Panc1 (cell line): ENCODE data around the gene INHA. TPM values are rescaled to one million over a fixed set of nuclear protein-coding genes. Genes with fewer than 3 reads are reported as not detected.

Experiments used
- ATAC-seq: fragments of 200-7000 bp; cut with Tn5 transposase; 2 replicates; pipeline ENCODE4 v1.9.1; 2020; ENCODE audit warnings: mild to moderate bottlenecking, moderate library complexity
- BruUV-seq: library from RNA; stranded (reverse); fragments of 400-500 nt; replicated peaks from 2 replicates; lab custom pipeline; 2021; lab: Mats Ljungman, UMichigan
- CTCF ChIA-PET: fragments of 300-600 bp; sonication (Branson Sonifier 250); formaldehyde crosslinking; loops from one replicate; lab custom pipeline; 2022; ENCODE audit warnings: antibody characterized with exemption; lab: Charles Lee
- POLR2A ChIA-PET: fragments of 300-600 bp; sonication (Branson Sonifier 250); formaldehyde crosslinking; loops from one replicate; lab custom pipeline; 2022; ENCODE audit warnings: antibody characterized with exemption; lab: Charles Lee
- DNase-seq: peaks from one replicate; pipeline ENCODE4 v3.0.0-alpha.2; 2010; ENCODE audit warnings: low read depth, low spot score
- H3K27ac ChIP-seq: 2 replicates; pipeline ENCODE4 v1.5.1; 2011; ENCODE audit warnings: mild to moderate bottlenecking, low read length, inconsistent platforms
- H3K27me3 ChIP-seq: fragments of 200-500 bp; sonication (Bioruptor generic); 2 replicates; pipeline ENCODE4 v1.6.0; 2014; ENCODE audit warnings: low read length, inconsistent platforms; ENCODE audit not compliant: control insufficient read depth, insufficient read depth
- H3K36me3 ChIP-seq: fragments of 200-500 bp; sonication (Bioruptor generic); 2 replicates; pipeline ENCODE4 v1.5.1; 2014; ENCODE audit warnings: inconsistent platforms, mild to moderate bottlenecking, low read length, moderate library complexity; ENCODE audit not compliant: control insufficient read depth, insufficient read depth
- H3K4me1 ChIP-seq: 2 replicates; pipeline ENCODE4 v1.5.1; 2011; ENCODE audit warnings: inconsistent platforms, mild to moderate bottlenecking, low read length, moderate library complexity; ENCODE audit not compliant: control insufficient read depth, insufficient read depth
- H3K4me3 ChIP-seq, 2 experiments: 2 replicates each; pipeline ENCODE4 v1.5.1; 2011 to 2012; ENCODE audit warnings: low read depth in 2 of 2, low read length in 2 of 2, mild to moderate bottlenecking in 2 of 2, inconsistent platforms in 1 of 2, moderate library complexity in 1 of 2
- H3K9me3 ChIP-seq: fragments of 200-500 bp; sonication (Bioruptor generic); 2 replicates; pipeline ENCODE4 v1.5.1; 2014; ENCODE audit warnings: low read depth, mild to moderate bottlenecking, inconsistent platforms, low read length, moderate library complexity; ENCODE audit not compliant: control insufficient read depth, insufficient read depth
- CTCF ChIP-seq: fragments of 450-650 bp; IDR thresholded peaks from 2 replicates; pipeline ENCODE4 v1.5.1; 2017; ENCODE audit warnings: mild to moderate bottlenecking
- POLR2AphosphoS5 ChIP-seq: IDR thresholded peaks from 2 replicates; pipeline ENCODE4 v1.6.1; 2012; ENCODE audit warnings: mild to moderate bottlenecking, low read depth, low read length, moderate library complexity
- SIN3A ChIP-seq: IDR thresholded peaks from 2 replicates; pipeline ENCODE4 v1.6.1; 2012; ENCODE audit warnings: low read depth, mild to moderate bottlenecking, low read length, moderate library complexity, borderline replicate concordance; ENCODE audit not compliant: insufficient read depth
- TCF7L2 ChIP-seq: IDR thresholded peaks from 2 replicates; pipeline ENCODE4 v1.6.1; 2011; ENCODE audit warnings: mild to moderate bottlenecking, low read depth, low read length, inconsistent platforms
- in situ Hi-C: cut with HindIII; loops from 2 replicates; pipeline ENCODE4 v1.10.0; 2016; ENCODE audit warnings: low sequenced_read_pairs, low pct_unique_long_range_greater_than_20kb
- intact Hi-C: fragments of 100-400 bp; cut with micrococcal nuclease; formaldehyde crosslinking; loops from one replicate; pipeline ENCODE4 v1.10.0; 2022; ENCODE audit not compliant: unreplicated experiment
- total RNA-seq: library from RNA; stranded (reverse); gene quantifications from one replicate; pipeline ENCODE4 v1.2.1, GENCODE V29; 2021; ENCODE audit not compliant: unreplicated experiment
- TF ChIP-seq, protein P1 (sequence below), 2 experiments: IDR thresholded peaks; 2 replicates each; pipeline ENCODE4 v1.6.1; 2011 to 2012; ENCODE audit warnings: low read depth in 2 of 2, control low read depth in 1 of 2, low read length in 1 of 2, mild to moderate bottlenecking in 1 of 2, moderate library complexity in 1 of 2; ENCODE audit not compliant: insufficient read depth in 1 of 2

The INHA gene
- total RNA-seq, 1 experiment from 2014 or later = 1.2 TPM

- no peak for ATAC-seq
- Histone ChIP-seq H3K9me3 (no peaks in the 10 kb centered on the region), H3K27ac (no peak overlapping the region), H3K36me3 (0 out of 2 replicates have a peak, but pooled peaks cover 2% of the 10 kb centered on the region), H3K4me3 (no peak overlapping the region), H3K4me1 (peaks cover 9% of the 10 kb centered on the region; the same call in 1 of the 2 replicates), H3K27me3 (no peaks in the 10 kb centered on the region)
- in situ Hi-C loops = no loop called here
- ChIA-PET CTCF (no interaction called here), POLR2A (interaction anchor here (0.6 kb wide), 1 partner anchor 142 kb away, joined by 8 read pairs; no protein-coding TSS in a partner anchor)
- intact Hi-C loops = no loop called here
- BruUV-seq = no TSS peak
- DNase-seq = no peak
- TF ChIP-seq SIN3A = no peak
Measured at GRCh38 chr2:219545295-219545942, 26.7 kb upstream of the INHA start.

- intact Hi-C loops (no loop called here), in situ Hi-C loops (no loop called here)
- H3K27me3 ChIP-seq = no peaks in the 10 kb centered on the region
- ChIA-PET CTCF (no interaction called here), POLR2A (interaction anchor here (0.6 kb wide), 1 partner anchor 141 kb away, joined by 8 read pairs; no protein-coding TSS in a partner anchor)
- 0 out of 2 replicates have a peak, but pooled peaks cover 2% of the 10 kb centered on the region for H3K36me3 ChIP-seq
- H3K9me3 ChIP-seq = no peaks in the 10 kb centered on the region
- DNase-seq = no peak
- no peak overlapping the region for H3K27ac ChIP-seq
- peaks cover 9% of the 10 kb centered on the region; the same call in 1 of the 2 replicates for H3K4me1 ChIP-seq
- ATAC-seq = no peak
- TF ChIP-seq POLR2AphosphoS5 (no peak), CTCF (no peak), SIN3A (no peak), TCF7L2 (no peak)
- TF ChIP-seq, protein P1, sequence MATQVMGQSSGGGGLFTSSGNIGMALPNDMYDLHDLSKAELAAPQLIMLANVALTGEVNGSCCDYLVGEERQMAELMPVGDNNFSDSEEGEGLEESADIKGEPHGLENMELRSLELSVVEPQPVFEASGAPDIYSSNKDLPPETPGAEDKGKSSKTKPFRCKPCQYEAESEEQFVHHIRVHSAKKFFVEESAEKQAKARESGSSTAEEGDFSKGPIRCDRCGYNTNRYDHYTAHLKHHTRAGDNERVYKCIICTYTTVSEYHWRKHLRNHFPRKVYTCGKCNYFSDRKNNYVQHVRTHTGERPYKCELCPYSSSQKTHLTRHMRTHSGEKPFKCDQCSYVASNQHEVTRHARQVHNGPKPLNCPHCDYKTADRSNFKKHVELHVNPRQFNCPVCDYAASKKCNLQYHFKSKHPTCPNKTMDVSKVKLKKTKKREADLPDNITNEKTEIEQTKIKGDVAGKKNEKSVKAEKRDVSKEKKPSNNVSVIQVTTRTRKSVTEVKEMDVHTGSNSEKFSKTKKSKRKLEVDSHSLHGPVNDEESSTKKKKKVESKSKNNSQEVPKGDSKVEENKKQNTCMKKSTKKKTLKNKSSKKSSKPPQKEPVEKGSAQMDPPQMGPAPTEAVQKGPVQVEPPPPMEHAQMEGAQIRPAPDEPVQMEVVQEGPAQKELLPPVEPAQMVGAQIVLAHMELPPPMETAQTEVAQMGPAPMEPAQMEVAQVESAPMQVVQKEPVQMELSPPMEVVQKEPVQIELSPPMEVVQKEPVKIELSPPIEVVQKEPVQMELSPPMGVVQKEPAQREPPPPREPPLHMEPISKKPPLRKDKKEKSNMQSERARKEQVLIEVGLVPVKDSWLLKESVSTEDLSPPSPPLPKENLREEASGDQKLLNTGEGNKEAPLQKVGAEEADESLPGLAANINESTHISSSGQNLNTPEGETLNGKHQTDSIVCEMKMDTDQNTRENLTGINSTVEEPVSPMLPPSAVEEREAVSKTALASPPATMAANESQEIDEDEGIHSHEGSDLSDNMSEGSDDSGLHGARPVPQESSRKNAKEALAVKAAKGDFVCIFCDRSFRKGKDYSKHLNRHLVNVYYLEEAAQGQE (IDR thresholded peaks at IDR 0.05; ENCODE audit: insufficient read depth in 1 of 2, low read depth in 2 of 2, low read length in 1 of 2) = no peak
- BruUV-seq = no TSS peak
- H3K4me3 ChIP-seq = no peak overlapping the region
Measured at GRCh38 chr2:219545943-219546352, 26.2 kb upstream of the INHA start.

DNA sequence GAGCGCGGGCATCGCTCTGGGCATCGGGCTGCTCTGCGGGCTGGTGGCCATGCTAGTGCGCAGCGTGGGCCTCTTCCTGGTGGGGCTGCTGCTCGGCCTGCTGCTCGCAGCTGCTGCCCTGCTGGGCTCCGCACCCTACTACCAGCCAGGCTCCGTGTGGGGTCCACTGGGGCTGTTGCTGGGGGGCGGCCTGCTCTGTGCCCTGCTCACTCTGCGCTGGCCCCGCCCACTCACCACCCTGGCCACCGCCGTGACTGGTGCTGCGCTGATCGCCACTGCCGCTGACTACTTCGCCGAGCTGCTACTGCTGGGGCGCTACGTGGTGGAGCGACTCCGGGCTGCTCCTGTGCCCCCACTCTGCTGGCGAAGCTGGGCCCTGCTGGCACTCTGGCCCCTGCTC is 24.5 kb upstream of the INHA start:
- no peaks in the 10 kb centered on the region for H3K36me3 ChIP-seq
- no peak overlapping the region for H3K27ac ChIP-seq
- no peaks in the 10 kb centered on the region for H3K27me3 ChIP-seq
- intact Hi-C loops = no loop called here
- TF ChIP-seq TCF7L2 = no peak
- in situ Hi-C loops = no loop called here
- no peak overlapping the region for H3K4me3 ChIP-seq
- DNase-seq = no peak
- no TSS peak for BruUV-seq
- H3K9me3 ChIP-seq = no peaks in the 10 kb centered on the region
- no peak for ATAC-seq
- peaks cover 4% of the 10 kb centered on the region; the same call in 1 of the 2 replicates for H3K4me1 ChIP-seq
- POLR2A ChIA-PET = no interaction called here
- CTCF ChIA-PET = no interaction called here
